ENCODE results near the gene CNOT4. TPM values are rescaled to one million over a fixed set of nuclear protein-coding genes. Genes with fewer than 3 reads are reported as not detected.
A peak's percentile ranks its signal among the peaks of the same experiment; 100 is the strongest.

The CNOT4 gene
- total and polyA plus RNA-seq, 2 experiments from 2014 or later, result 6.7 to 18.2 TPM

DNA sequence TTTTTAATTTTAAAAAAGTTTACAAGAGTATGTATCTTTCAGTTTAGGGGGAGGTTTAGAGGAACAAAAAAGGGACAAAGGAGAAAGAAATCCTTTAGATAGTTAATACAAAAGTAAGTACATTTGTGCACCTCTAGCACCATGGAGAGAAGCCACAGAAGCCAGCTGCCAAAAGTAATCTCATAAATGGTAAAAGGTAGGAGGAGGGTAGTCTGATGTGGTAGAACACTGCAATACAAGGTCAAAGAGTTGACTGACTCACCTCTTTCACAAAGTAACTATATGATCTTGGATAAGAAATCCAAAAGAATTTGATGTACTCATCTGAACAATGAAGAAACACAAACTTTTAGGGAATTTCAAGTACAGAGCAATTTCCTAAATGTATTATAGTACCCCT lies 68.1 kb downstream of the CNOT4 start:
- Histone ChIP-seq H3K36me3 (ENCODE audit: low read depth) (no peaks in the 10 kb centered on the region), H3K27ac (no peak overlapping the region), H3K4me3 (no peak overlapping the region), H3K27me3 (replicated peaks; ENCODE audit: insufficient read depth) (no peaks in the 10 kb centered on the region), H3K9me3 (ENCODE audit: low read depth) (no peaks in the 10 kb centered on the region), H3K9me2 (ENCODE audit: insufficient read depth) (no peaks in the 10 kb centered on the region), H4K20me1 (ENCODE audit: insufficient read depth) (peaks cover 11% of the 10 kb centered on the region; the same call in 1 of the 2 replicates), H3K79me2 (ENCODE audit: insufficient read depth) (peaks cover 94% of the 10 kb centered on the region), H2AFZ (no peak overlapping the region), H3K9ac (no peak overlapping the region), H3F3A (ENCODE audit: insufficient read depth) (no peaks in the 10 kb centered on the region), H3K4me1 (ENCODE audit: insufficient read depth) (peaks cover 4% of the 10 kb centered on the region; the same call in 1 of the 2 replicates), H3K4me2 (ENCODE audit: unreplicated experiment) (no peak overlapping the region)
- DNase-seq, result peak; percentile 36
- TF ChIP-seq EZH2phosphoT487 (IDR thresholded peaks at IDR 0.05; ENCODE audit: insufficient read depth, low read depth), result no peak
- TF ChIP-seq EZH2 (IDR thresholded peaks at IDR 0.05; ENCODE audit: insufficient read depth, poor library complexity, severe bottlenecking), result no peak
- in situ Hi-C loops (cut with MboI), result no loop called here

DNA sequence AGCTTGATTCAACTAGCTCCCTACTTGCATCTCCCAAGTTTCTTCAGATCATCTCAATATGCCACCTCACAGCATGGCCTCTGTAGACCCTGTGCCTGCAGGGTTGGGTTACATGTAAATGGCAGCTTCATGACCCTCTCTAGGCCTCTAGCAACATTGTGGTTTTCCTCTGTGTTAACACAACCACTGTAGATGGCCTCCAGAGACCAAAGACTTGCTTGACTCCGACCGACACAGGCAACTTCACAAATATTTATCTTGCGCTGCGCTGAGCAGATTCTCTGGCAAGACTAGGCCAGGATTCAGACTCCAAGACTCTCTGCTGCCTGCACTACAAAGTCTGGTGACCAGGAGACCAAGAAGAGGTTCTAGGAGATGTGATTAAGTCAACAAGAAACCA lies 75.9 kb downstream of the CNOT4 start:
- H3K4me3 ChIP-seq, result no peak overlapping the region
- no peaks in the 10 kb centered on the region for H3K27me3 ChIP-seq (replicated peaks; ENCODE audit: insufficient read depth)
- WGBS, 2 experiments (ENCODE audit: low coverage in 1 of 2, low lambda C conversion rate in 2 of 2, missing lambda C conversion rate in 2 of 2), result 99 to 100% methylated on average over 4 of the region's 4 CpGs
- DNase-seq, result no peak
- TF ChIP-seq EZH2phosphoT487 (IDR thresholded peaks at IDR 0.05; ENCODE audit: insufficient read depth, low read depth) (no peak), EZH2 (IDR thresholded peaks at IDR 0.05; ENCODE audit: insufficient read depth, poor library complexity, severe bottlenecking) (no peak)
- H3K4me2 ChIP-seq (ENCODE audit: unreplicated experiment), result no peak overlapping the region
- no peak overlapping the region for H2AFZ ChIP-seq
- no peak overlapping the region for H3K9ac ChIP-seq
- no peaks in the 10 kb centered on the region for H3K9me2 ChIP-seq (ENCODE audit: insufficient read depth)
- H3K27ac ChIP-seq, result no peak overlapping the region
- no peaks in the 10 kb centered on the region for H3K9me3 ChIP-seq (ENCODE audit: low read depth)
- H3F3A ChIP-seq (ENCODE audit: insufficient read depth), result no peaks in the 10 kb centered on the region
- in situ Hi-C loops (cut with MboI), result no loop called here
- H4K20me1 ChIP-seq (ENCODE audit: insufficient read depth), result peaks cover 5% of the 10 kb centered on the region; the same call in 1 of the 2 replicates
- no peaks in the 10 kb centered on the region for H3K4me1 ChIP-seq (ENCODE audit: insufficient read depth)
- peaks cover 9% of the 10 kb centered on the region; the same call in 1 of the 2 replicates for H3K36me3 ChIP-seq (ENCODE audit: low read depth)
- H3K79me2 ChIP-seq (ENCODE audit: insufficient read depth), result peaks cover 88% of the 10 kb centered on the region

DNA sequence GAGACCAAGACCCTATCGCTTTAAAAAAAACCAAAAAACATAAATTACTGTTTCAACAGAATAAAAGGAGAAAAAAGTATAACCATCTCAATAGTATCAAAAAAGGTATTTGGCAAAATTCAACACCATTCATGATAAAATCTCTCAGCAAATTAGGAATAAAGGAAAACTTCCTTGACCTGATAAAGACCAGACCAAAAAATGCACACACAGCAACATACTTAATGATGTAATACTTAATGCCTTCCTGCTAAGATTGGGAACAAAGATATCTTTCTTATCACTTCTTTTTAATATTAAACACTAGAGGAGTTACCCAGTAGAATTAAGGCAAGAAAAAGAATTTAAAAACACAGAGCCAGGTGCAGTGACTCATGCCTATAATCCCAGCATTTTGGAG lies 79.3 kb downstream of the CNOT4 start:
- WGBS, 2 experiments (ENCODE audit: low coverage in 1 of 2, low lambda C conversion rate in 2 of 2, missing lambda C conversion rate in 2 of 2), result 97 to 100% methylated on average over 1 of the region's 1 CpG
- H3K4me2 ChIP-seq (ENCODE audit: unreplicated experiment), result no peak overlapping the region
- H2AFZ ChIP-seq, result no peak overlapping the region
- no peak overlapping the region for H3K9ac ChIP-seq
- H4K20me1 ChIP-seq (ENCODE audit: insufficient read depth), result peaks cover 10% of the 10 kb centered on the region; the same call in 1 of the 2 replicates
- no peaks in the 10 kb centered on the region for H3K9me2 ChIP-seq (ENCODE audit: insufficient read depth)
- no peaks in the 10 kb centered on the region for H3K4me1 ChIP-seq (ENCODE audit: insufficient read depth)
- no peak for DNase-seq
- no peaks in the 10 kb centered on the region for H3F3A ChIP-seq (ENCODE audit: insufficient read depth)
- no peak overlapping the region for H3K27ac ChIP-seq
- no peaks in the 10 kb centered on the region for H3K9me3 ChIP-seq (ENCODE audit: low read depth)
- H3K4me3 ChIP-seq, result no peak overlapping the region
- TF ChIP-seq EZH2phosphoT487 (IDR thresholded peaks at IDR 0.05; ENCODE audit: insufficient read depth, low read depth) (no peak), EZH2 (IDR thresholded peaks at IDR 0.05; ENCODE audit: insufficient read depth, poor library complexity, severe bottlenecking) (no peak)
- peaks cover 8% of the 10 kb centered on the region; the same call in 1 of the 2 replicates for H3K36me3 ChIP-seq (ENCODE audit: low read depth)
- in situ Hi-C loops (cut with MboI), result no loop called here
- H3K27me3 ChIP-seq (replicated peaks; ENCODE audit: insufficient read depth), result no peaks in the 10 kb centered on the region
- H3K79me2 ChIP-seq (ENCODE audit: insufficient read depth), result peaks cover 93% of the 10 kb centered on the region

DNA sequence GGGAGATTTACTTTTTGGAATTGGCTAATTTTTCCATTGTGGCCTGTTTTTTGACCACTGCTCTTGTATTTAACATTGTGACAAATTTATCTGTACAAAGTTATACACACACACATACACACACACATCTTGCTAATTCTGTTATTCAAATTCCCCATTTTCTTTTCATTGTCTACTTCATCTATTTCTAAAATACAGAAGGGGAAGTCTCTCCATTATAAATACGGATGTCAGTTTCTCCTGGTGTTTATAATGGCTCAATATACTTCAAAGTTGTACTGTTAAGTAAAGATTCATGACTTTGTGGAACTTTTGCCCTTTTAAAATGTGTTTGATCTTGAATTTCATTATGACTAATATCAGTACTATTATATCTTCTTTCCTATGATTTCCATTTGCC lies 81.0 kb downstream of the CNOT4 start:
- H4K20me1 ChIP-seq (ENCODE audit: insufficient read depth), result peaks cover 18% of the 10 kb centered on the region; the same call in 1 of the 2 replicates
- in situ Hi-C loops (cut with MboI), result no loop called here
- DNase-seq, result no peak

DNA sequence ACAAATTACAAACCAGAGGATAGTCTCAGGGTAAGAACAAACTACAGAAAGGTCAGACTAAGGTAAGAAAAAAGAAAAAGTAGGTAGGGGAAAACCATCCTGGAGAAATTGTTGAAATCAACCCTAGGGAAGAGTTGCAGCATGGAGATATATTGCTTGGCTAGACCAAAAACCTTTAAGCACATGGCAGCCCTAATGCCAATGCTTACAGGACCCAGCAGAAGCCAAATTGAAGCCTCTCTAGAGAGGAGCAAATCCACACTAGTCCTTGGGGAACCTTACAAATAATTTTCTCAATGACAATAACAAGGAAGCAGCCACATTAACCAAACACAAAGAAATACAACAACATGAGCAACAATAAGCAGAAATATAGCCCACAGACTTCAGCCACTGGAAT lies 81.9 kb downstream of the CNOT4 start:
- H3K27me3 ChIP-seq (replicated peaks; ENCODE audit: insufficient read depth), result no peaks in the 10 kb centered on the region
- no peaks in the 10 kb centered on the region for H3K9me3 ChIP-seq (ENCODE audit: low read depth)
- no peaks in the 10 kb centered on the region for H3F3A ChIP-seq (ENCODE audit: insufficient read depth)
- in situ Hi-C loops (cut with MboI), result no loop called here
- no peak overlapping the region for H3K4me3 ChIP-seq
- H3K9ac ChIP-seq, result no peak overlapping the region
- TF ChIP-seq EZH2 (IDR thresholded peaks at IDR 0.05; ENCODE audit: insufficient read depth, poor library complexity, severe bottlenecking), result no peak
- TF ChIP-seq EZH2phosphoT487 (IDR thresholded peaks at IDR 0.05; ENCODE audit: insufficient read depth, low read depth), result no peak
- H3K4me2 ChIP-seq (ENCODE audit: unreplicated experiment), result no peak overlapping the region
- no peak overlapping the region for H3K27ac ChIP-seq
- no peaks in the 10 kb centered on the region for H3K9me2 ChIP-seq (ENCODE audit: insufficient read depth)
- H3K36me3 ChIP-seq (ENCODE audit: low read depth), result no peaks in the 10 kb centered on the region
- no peaks in the 10 kb centered on the region for H3K4me1 ChIP-seq (ENCODE audit: insufficient read depth)
- H3K79me2 ChIP-seq (ENCODE audit: insufficient read depth), result peaks cover 100% of the 10 kb centered on the region
- H2AFZ ChIP-seq, result no peak overlapping the region
- peaks cover 18% of the 10 kb centered on the region; the same call in 1 of the 2 replicates for H4K20me1 ChIP-seq (ENCODE audit: insufficient read depth)
- no peak for DNase-seq

More for the DNA sequence above, 81.0 kb downstream of the CNOT4 start:
- Histone ChIP-seq H2AFZ (no peak overlapping the region), H3K27ac (no peak overlapping the region), H3K9me3 (ENCODE audit: low read depth) (no peaks in the 10 kb centered on the region), H3K4me3 (no peak overlapping the region), H3K36me3 (ENCODE audit: low read depth) (no peaks in the 10 kb centered on the region), H3K4me2 (ENCODE audit: unreplicated experiment) (no peak overlapping the region), H3K4me1 (ENCODE audit: insufficient read depth) (no peaks in the 10 kb centered on the region), H3K79me2 (ENCODE audit: insufficient read depth) (peaks cover 93% of the 10 kb centered on the region), H3K9me2 (ENCODE audit: insufficient read depth) (no peaks in the 10 kb centered on the region), H3F3A (ENCODE audit: insufficient read depth) (no peaks in the 10 kb centered on the region), H3K27me3 (replicated peaks; ENCODE audit: insufficient read depth) (no peaks in the 10 kb centered on the region), H3K9ac (no peak overlapping the region)
- WGBS, 2 experiments (ENCODE audit: low coverage in 1 of 2, low lambda C conversion rate in 2 of 2, missing lambda C conversion rate in 2 of 2), result 98 to 100% methylated on average over 1 of the region's 1 CpG
- TF ChIP-seq EZH2 (IDR thresholded peaks at IDR 0.05; ENCODE audit: insufficient read depth, poor library complexity, severe bottlenecking), result no peak
- no peak for TF ChIP-seq EZH2phosphoT487 (IDR thresholded peaks at IDR 0.05; ENCODE audit: insufficient read depth, low read depth)
